Spleen (tissue), 3 donors: ENCODE data around the gene PLEKHM3.

Source experiments
- POLR2A ChIP-seq, 3 donors: fragments of 450-650 bp; IDR thresholded peaks; one replicate each; pipeline ENCODE4 v1.5.1; 2017; ENCODE audit warnings: antibody characterized with exemption in 3 of 3, mild to moderate bottlenecking in 1 of 3
- POLR2AphosphoS5 ChIP-seq, 3 donors: sonication (generic); formaldehyde crosslinking; IDR thresholded peaks; one replicate each; pipeline ENCODE4 v1.5.1; 2017; ENCODE audit warnings: antibody characterized with exemption in 3 of 3

DNA sequence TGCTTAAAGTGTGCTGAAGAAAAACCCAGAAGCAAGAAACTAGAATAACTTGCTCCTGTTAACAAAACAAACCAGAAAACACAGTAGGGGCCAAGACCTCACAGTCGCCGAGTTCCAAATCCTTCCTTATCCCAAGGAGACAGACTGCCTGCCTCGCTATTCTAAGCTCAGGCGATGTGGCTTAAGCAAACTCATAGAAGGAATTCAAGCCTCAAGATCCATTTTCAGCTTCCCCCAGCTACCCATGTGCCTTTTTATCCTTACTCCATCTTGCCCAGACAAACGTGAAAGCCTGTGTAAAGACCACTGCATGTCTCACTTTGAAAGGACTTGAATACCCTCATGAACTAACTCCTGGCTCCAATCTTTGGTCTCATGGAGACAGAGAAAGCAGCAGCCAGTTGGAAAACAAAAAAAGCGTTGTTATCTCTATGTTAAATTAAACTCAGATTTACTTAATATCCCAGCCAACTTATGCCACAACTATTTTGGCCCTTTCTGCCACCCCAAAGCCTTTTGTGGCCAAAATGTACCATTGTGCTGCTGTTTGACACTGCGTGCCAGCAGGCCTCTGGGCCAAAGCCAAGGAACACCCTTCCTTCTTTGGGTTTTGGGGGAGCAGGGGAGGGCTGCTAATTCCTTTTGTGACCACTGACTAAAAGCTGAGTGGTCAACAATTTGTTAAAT is 132.5 kb downstream of the PLEKHM3 start:
- TF ChIP-seq POLR2A (IDR thresholded peaks at IDR 0.05) (no peak), POLR2AphosphoS5 (IDR thresholded peaks at IDR 0.05) (no peak)
